ENCODE data around the gene PRRX1.

Gene PRRX1

DNA sequence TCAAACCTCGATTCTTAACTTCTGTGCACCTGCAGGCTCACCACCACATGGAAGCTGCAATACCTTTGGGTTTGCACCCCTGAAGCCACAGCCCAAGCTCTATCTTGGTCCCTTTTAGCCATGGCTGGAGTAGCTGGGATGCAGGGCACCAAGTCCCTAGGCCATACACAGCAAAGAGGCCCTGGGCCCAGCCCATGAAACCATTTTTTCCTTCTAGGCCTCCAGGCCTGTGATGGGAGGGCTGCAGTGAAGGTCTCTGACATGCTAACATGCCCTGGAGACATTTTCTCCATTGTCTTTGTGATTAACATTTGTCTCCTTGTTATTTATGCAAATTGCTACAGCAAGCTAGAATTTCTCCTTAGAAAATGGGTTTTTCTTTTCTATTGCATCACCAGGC is 79.2 kb downstream of the PRRX1 start:
- Histone ChIP-seq H3K9me3 (replicated peaks; ENCODE audit: insufficient read depth, low read length) (no peaks in the 10 kb centered on the region), H3K9me2 (replicated peaks; ENCODE audit: insufficient read depth, low read length) (no peaks in the 10 kb centered on the region), H3F3A (ENCODE audit: insufficient read depth, low read length) (no peaks in the 10 kb centered on the region), H3K79me2 (ENCODE audit: low read length) (no peaks in the 10 kb centered on the region), H2AFZ (ENCODE audit: low read length) (no peak overlapping the region), H3K4me1 (ENCODE audit: low read length) (no peaks in the 10 kb centered on the region), H3K27me3 (replicated peaks; ENCODE audit: insufficient read depth, low read length) (no peaks in the 10 kb centered on the region), H3K36me3 (replicated peaks; ENCODE audit: insufficient read depth, low read length) (no peaks in the 10 kb centered on the region), H3K4me2 (ENCODE audit: low read depth, low read length) (no peak overlapping the region), H4K20me1 (ENCODE audit: insufficient read depth, low read length) (no peaks in the 10 kb centered on the region), H3K27ac (ENCODE audit: low read length) (no peak overlapping the region), H3K9ac (ENCODE audit: low read length) (no peak overlapping the region), H3K4me3 (ENCODE audit: low read length) (no peak overlapping the region)
- TF ChIP-seq EZH2 (optimal IDR thresholded peaks at IDR 0.05; ENCODE audit: low read depth, low read length) = no peak
- TF ChIP-seq, protein P1, sequence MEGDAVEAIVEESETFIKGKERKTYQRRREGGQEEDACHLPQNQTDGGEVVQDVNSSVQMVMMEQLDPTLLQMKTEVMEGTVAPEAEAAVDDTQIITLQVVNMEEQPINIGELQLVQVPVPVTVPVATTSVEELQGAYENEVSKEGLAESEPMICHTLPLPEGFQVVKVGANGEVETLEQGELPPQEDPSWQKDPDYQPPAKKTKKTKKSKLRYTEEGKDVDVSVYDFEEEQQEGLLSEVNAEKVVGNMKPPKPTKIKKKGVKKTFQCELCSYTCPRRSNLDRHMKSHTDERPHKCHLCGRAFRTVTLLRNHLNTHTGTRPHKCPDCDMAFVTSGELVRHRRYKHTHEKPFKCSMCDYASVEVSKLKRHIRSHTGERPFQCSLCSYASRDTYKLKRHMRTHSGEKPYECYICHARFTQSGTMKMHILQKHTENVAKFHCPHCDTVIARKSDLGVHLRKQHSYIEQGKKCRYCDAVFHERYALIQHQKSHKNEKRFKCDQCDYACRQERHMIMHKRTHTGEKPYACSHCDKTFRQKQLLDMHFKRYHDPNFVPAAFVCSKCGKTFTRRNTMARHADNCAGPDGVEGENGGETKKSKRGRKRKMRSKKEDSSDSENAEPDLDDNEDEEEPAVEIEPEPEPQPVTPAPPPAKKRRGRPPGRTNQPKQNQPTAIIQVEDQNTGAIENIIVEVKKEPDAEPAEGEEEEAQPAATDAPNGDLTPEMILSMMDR (IDR thresholded peaks at IDR 0.05; ENCODE audit: low read length) = no peak
- no peak for TF ChIP-seq EZH2phosphoT487 (IDR thresholded peaks at IDR 0.05; ENCODE audit: low read length)
- no peak for DNase-seq

DNA sequence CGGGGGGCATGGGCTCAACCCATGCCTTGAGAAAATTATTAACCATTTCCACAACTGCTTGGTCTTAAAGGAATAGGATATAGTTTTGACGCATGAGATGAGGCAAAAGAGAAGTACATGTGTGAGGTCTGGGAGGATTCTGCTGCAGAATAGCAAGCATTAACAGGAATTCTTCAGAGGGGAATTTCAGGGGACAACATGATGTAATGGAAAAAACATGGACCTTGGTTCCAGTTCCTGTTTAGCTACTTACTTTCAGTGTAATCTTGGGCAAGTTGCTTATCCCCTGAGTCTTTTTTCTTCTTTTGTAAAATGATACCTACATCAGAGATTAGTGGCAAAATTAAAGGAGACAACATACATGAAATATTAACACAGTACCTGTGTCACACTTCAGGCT is 85.6 kb downstream of the PRRX1 start:
- no peaks in the 10 kb centered on the region for H3K9me3 ChIP-seq (replicated peaks; ENCODE audit: insufficient read depth, low read length)
- H3K27me3 ChIP-seq (replicated peaks; ENCODE audit: insufficient read depth, low read length) = no peaks in the 10 kb centered on the region
- no peaks in the 10 kb centered on the region for H3F3A ChIP-seq (ENCODE audit: insufficient read depth, low read length)
- no peak overlapping the region for H2AFZ ChIP-seq (ENCODE audit: low read length)
- no peaks in the 10 kb centered on the region for H3K79me2 ChIP-seq (ENCODE audit: low read length)
- no peak overlapping the region for H3K9ac ChIP-seq (ENCODE audit: low read length)
- TF ChIP-seq, protein P1 (IDR thresholded peaks at IDR 0.05; ENCODE audit: low read length) = no peak
- no peak for TF ChIP-seq EZH2phosphoT487 (IDR thresholded peaks at IDR 0.05; ENCODE audit: low read length)
- no peak for TF ChIP-seq EZH2 (optimal IDR thresholded peaks at IDR 0.05; ENCODE audit: low read depth, low read length)
- H3K9me2 ChIP-seq (replicated peaks; ENCODE audit: insufficient read depth, low read length) = no peaks in the 10 kb centered on the region
- H3K4me1 ChIP-seq (ENCODE audit: low read length) = no peaks in the 10 kb centered on the region
- H3K36me3 ChIP-seq (replicated peaks; ENCODE audit: insufficient read depth, low read length) = no peaks in the 10 kb centered on the region
- no peak for DNase-seq
- H3K4me2 ChIP-seq (ENCODE audit: low read depth, low read length) = no peak overlapping the region
- no peak overlapping the region for H3K4me3 ChIP-seq (ENCODE audit: low read length)
- H4K20me1 ChIP-seq (ENCODE audit: insufficient read depth, low read length) = no peaks in the 10 kb centered on the region
- no peak overlapping the region for H3K27ac ChIP-seq (ENCODE audit: low read length)

GRCh38 chr1:170749959-170750358 is 86.0 kb downstream of the PRRX1 start:
- H3K4me3 ChIP-seq (ENCODE audit: low read length) = no peak overlapping the region
- H3K4me2 ChIP-seq (ENCODE audit: low read depth, low read length) = no peak overlapping the region
- H3K9me2 ChIP-seq (replicated peaks; ENCODE audit: insufficient read depth, low read length) = no peaks in the 10 kb centered on the region
- DNase-seq = no peak
- H2AFZ ChIP-seq (ENCODE audit: low read length) = no peak overlapping the region
- no peaks in the 10 kb centered on the region for H3K79me2 ChIP-seq (ENCODE audit: low read length)
- H3K9ac ChIP-seq (ENCODE audit: low read length) = no peak overlapping the region
- no peaks in the 10 kb centered on the region for H3K9me3 ChIP-seq (replicated peaks; ENCODE audit: insufficient read depth, low read length)
- H3K27ac ChIP-seq (ENCODE audit: low read length) = no peak overlapping the region
- TF ChIP-seq, protein P1 (IDR thresholded peaks at IDR 0.05; ENCODE audit: low read length) = no peak
- TF ChIP-seq EZH2phosphoT487 (IDR thresholded peaks at IDR 0.05; ENCODE audit: low read length) (no peak), EZH2 (optimal IDR thresholded peaks at IDR 0.05; ENCODE audit: low read depth, low read length) (no peak)
- no peaks in the 10 kb centered on the region for H3K36me3 ChIP-seq (replicated peaks; ENCODE audit: insufficient read depth, low read length)
- H4K20me1 ChIP-seq (ENCODE audit: insufficient read depth, low read length) = no peaks in the 10 kb centered on the region
- no peaks in the 10 kb centered on the region for H3K4me1 ChIP-seq (ENCODE audit: low read length)
- H3K27me3 ChIP-seq (replicated peaks; ENCODE audit: insufficient read depth, low read length) = no peaks in the 10 kb centered on the region
- no peaks in the 10 kb centered on the region for H3F3A ChIP-seq (ENCODE audit: insufficient read depth, low read length)

Measured in MM.1S (cell line).